ENCODE measurements around the gene JADE1. TPM values are rescaled to one million over a fixed set of nuclear protein-coding genes. Genes with fewer than 3 reads are reported as not detected.

JADE1 gene
- polyA plus RNA-seq, 1 experiment, result 23.2 TPM

DNA sequence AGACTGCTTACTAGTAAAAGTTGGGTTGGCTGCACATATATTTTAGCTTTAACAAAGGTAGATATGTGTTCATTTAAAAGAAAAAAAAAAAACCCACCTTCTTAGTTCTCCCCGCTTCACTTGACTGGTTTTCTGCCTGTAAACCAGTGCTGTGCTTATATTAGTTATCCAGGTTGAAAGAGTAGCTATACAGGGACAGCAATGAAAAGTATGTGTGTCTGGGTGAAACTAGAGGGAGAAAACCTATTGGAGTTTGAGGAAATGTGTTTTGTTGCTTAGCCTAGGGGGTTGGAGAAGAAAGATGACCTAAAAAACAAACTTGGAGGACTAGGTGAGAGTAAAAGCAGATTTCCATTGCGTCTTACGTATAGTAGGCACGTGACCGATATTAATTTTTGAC lies 4.5 kb downstream of the JADE1 start:
- ChIA-PET CTCF (interaction anchor here (1.3 to 2.3 kb wide), 3 partner anchors 50 to 360 kb away, joined by 4 to 12 read pairs (median 7); no protein-coding TSS in a partner anchor), POLR2A (no interaction called here)
- Histone ChIP-seq H3K4me3 (ENCODE audit: low read depth, low read length) (no peak overlapping the region), H3K27me3 (ENCODE audit: control insufficient read depth, insufficient read depth, low read length) (no peaks in the 10 kb centered on the region), H3K9me3 (ENCODE audit: control insufficient read depth, insufficient read depth, low read length) (peaks cover 3% of the 10 kb centered on the region; the same call in 1 of the 2 replicates), H3K27ac (ENCODE audit: low read depth, low read length) (no peak overlapping the region)
- DNase-seq (ENCODE audit: low read depth, low spot score), result no peak
- TF ChIP-seq, protein P1, sequence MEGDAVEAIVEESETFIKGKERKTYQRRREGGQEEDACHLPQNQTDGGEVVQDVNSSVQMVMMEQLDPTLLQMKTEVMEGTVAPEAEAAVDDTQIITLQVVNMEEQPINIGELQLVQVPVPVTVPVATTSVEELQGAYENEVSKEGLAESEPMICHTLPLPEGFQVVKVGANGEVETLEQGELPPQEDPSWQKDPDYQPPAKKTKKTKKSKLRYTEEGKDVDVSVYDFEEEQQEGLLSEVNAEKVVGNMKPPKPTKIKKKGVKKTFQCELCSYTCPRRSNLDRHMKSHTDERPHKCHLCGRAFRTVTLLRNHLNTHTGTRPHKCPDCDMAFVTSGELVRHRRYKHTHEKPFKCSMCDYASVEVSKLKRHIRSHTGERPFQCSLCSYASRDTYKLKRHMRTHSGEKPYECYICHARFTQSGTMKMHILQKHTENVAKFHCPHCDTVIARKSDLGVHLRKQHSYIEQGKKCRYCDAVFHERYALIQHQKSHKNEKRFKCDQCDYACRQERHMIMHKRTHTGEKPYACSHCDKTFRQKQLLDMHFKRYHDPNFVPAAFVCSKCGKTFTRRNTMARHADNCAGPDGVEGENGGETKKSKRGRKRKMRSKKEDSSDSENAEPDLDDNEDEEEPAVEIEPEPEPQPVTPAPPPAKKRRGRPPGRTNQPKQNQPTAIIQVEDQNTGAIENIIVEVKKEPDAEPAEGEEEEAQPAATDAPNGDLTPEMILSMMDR (IDR thresholded peaks at IDR 0.05; ENCODE audit: low read depth, low read length), result no peak

DNA sequence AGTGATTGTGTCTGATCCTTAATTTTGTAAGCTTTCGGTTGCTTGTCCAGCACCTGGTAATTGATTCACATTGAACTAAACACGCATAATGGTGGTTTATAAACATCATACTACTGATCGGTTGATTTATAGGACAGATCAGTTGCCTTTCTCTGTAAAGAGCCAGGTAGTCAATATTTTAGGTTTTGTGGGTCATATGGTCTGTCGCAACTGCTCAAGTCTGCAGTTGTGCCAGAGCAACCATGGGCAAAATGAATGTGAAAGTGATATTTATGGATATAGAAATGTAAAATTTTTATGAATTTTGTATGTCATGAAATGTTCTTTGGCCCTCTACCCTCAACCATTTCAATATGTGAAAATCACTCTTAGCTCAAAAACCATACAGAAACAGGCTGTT lies 8.9 kb downstream of the JADE1 start:
- ChIA-PET POLR2A (no interaction called here), CTCF (interaction anchor here (1.2 to 4.1 kb wide), 2 partner anchors 20 to 45 kb away, joined by 4 to 25 read pairs; no protein-coding TSS in a partner anchor)
- Histone ChIP-seq H3K9me3 (ENCODE audit: control insufficient read depth, insufficient read depth, low read length) (peaks cover 3% of the 10 kb centered on the region; the same call in 1 of the 2 replicates), H3K27ac (ENCODE audit: low read depth, low read length) (no peak overlapping the region), H3K27me3 (ENCODE audit: control insufficient read depth, insufficient read depth, low read length) (no peaks in the 10 kb centered on the region), H3K4me3 (ENCODE audit: low read depth, low read length) (no peak overlapping the region)
- DNase-seq (ENCODE audit: low read depth, low spot score), result no peak
- TF ChIP-seq, protein P1 (IDR thresholded peaks at IDR 0.05; ENCODE audit: low read depth, low read length), result no peak

DNA sequence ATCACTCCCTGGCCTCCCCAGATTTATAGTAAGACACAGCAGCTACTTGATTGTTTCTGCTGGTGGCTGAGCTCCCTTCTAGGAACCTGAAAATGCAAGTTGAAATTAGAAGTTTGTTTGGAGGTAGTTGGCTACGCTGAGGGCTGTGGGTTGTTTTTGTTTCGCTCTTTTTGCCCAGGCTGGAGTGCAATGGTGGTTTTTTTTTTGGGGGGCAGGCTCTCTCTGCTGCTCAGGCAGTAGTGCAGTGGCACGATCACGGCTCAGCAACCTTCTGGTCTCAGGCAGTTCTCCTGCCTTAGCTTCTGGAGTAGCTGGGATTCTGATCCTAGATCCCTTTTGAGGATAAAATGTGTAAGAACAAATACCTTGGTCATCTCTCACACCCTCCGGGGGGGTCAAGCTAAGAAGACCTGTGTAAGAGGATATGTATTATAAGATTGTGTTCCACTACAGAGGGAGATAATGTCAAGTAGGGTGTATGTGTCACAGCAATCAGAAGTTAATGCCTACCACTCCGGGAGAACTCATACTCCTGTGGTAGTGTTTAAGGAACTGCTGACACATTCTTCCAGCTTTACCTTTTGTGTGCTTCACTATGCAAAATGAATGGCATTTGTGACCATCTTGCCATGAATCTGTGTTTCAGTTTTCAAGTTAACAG lies 9.7 kb downstream of the JADE1 start:
- Histone ChIP-seq H3K27me3 (ENCODE audit: control insufficient read depth, insufficient read depth, low read length) (no peaks in the 10 kb centered on the region), H3K4me3 (ENCODE audit: low read depth, low read length) (no peak overlapping the region), H3K9me3 (ENCODE audit: control insufficient read depth, insufficient read depth, low read length) (peaks cover 3% of the 10 kb centered on the region; the same call in 1 of the 2 replicates), H3K27ac (ENCODE audit: low read depth, low read length) (no peak overlapping the region)
- POLR2A ChIA-PET, result no interaction called here
- CTCF ChIA-PET, result interaction anchor here (1.2 to 4.1 kb wide), 2 partner anchors 19 to 44 kb away, joined by 4 to 25 read pairs; no protein-coding TSS in a partner anchor
- no peak for DNase-seq (ENCODE audit: low read depth, low spot score)
- TF ChIP-seq, protein P1 (IDR thresholded peaks at IDR 0.05; ENCODE audit: low read depth, low read length), result no peak

DNA sequence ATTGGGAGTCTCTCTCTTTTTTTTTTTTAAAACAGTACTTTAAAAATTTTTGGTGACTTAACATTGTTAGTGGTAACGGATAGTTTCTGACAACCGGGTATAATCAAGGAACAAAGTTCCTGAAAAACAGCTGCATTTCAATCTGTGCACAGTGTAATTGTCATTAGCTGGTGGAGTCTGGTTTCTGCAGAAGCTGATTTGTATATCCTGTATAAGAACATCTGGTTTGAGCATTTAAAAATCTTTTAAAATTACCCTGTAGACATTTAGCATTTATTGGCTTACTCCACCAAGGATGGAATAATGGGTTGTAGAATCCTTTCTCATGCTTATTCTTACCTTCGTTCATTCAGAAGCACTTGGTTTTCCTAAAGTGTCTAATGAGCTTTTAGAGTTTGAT lies 11.2 kb downstream of the JADE1 start:
- Histone ChIP-seq H3K27ac (ENCODE audit: low read depth, low read length) (no peak overlapping the region), H3K9me3 (ENCODE audit: control insufficient read depth, insufficient read depth, low read length) (no peaks in the 10 kb centered on the region), H3K27me3 (ENCODE audit: control insufficient read depth, insufficient read depth, low read length) (no peaks in the 10 kb centered on the region), H3K4me3 (ENCODE audit: low read depth, low read length) (no peak overlapping the region)
- TF ChIP-seq, protein P1 (IDR thresholded peaks at IDR 0.05; ENCODE audit: low read depth, low read length), result no peak
- CTCF ChIA-PET, result interaction anchor here (4.1 kb wide), 1 partner anchor 43 kb away, joined by 25 read pairs; no protein-coding TSS in a partner anchor
- no peak for DNase-seq (ENCODE audit: low read depth, low spot score)
- POLR2A ChIA-PET, result interaction anchor here (3.8 kb wide), 1 partner anchor 9 kb away, joined by 33 read pairs; no protein-coding TSS in a partner anchor

DNA sequence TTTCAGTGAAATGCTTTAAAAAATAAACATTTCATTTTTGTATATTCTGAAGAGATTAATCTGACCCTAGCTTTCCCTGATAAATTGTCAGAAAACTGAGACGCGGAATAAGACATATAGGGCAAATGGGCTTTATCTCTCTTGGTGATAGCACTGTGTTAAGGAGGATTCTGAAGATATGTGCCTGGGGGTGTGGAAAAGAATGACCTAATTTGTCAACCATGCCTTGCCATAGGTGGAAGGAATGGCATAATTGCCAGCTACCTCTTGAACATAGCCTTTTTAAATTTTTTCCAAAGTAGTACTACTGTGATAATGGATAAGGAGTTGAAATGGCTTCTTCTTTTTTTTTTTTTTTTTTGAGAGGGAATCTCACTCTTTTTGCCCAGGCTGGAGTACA lies 11.7 kb downstream of the JADE1 start:
- no peak overlapping the region for H3K27ac ChIP-seq (ENCODE audit: low read depth, low read length)
- CTCF ChIA-PET, result interaction anchor here (1.3 to 4.1 kb wide), 2 partner anchors 9 to 42 kb away, joined by 4 to 25 read pairs; no protein-coding TSS in a partner anchor
- POLR2A ChIA-PET, result interaction anchor here (3.8 kb wide), 1 partner anchor 9 kb away, joined by 33 read pairs; no protein-coding TSS in a partner anchor
- DNase-seq (ENCODE audit: low read depth, low spot score), result no peak
- no peaks in the 10 kb centered on the region for H3K9me3 ChIP-seq (ENCODE audit: control insufficient read depth, insufficient read depth, low read length)
- H3K4me3 ChIP-seq (ENCODE audit: low read depth, low read length), result no peak overlapping the region
- TF ChIP-seq, protein P1 (IDR thresholded peaks at IDR 0.05; ENCODE audit: low read depth, low read length), result no peak
- no peaks in the 10 kb centered on the region for H3K27me3 ChIP-seq (ENCODE audit: control insufficient read depth, insufficient read depth, low read length)
